Right lobe of liver (tissue), 4 donors: Measurements from ENCODE around the gene BHLHE23.

Experiments
- CTCF ChIP-seq, 4 donors: fragments of 200-600 bp in 3 of 4; fragments of 450-650 bp in 1 of 4; IDR thresholded peaks; one replicate each; pipeline versions ENCODE4 v1.5.1 to v1.8.0; 2016 to 2022; ENCODE audit warnings: antibody characterized with exemption in 4 of 4, mild to moderate bottlenecking in 2 of 4
- POLR2A ChIP-seq: fragments of 450-650 bp; IDR thresholded peaks from one replicate; pipeline ENCODE4 v1.6.1; 2017; ENCODE audit warnings: antibody characterized with exemption, mild to moderate bottlenecking
- donor health status: DM: no; HTN: no; CAD: no.
- donor health status: DM: no; HTN: no; CAD: no.
- donor health status: DM: no; HTN: yes; CAD: no.

DNA sequence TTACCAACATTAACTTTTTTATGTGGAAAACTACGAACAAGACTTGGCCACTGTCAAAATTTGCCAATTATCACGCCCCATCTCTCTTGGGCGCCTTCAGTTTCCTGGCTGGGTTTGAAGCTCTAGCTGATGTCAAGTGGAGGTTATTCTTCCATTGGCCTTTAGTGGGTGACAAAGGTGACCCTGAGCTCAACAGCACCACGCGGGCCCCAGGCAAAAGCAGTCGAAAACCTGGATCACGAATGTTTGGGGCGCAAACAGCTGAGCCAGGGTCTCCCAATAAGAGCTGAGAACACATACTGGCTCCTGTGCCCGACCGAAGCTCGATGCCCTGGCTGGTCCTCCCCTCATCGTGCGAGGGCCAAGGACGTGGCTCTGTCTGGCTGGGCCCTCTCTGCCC lies 27.5 kb downstream of the BHLHE23 start:
- TF ChIP-seq CTCF (IDR thresholded peaks at IDR 0.05) (no peak), POLR2A (no peak)
